Liver (tissue), 9 donors: ENCODE results near the gene MASP2. TPM values are rescaled to one million over a fixed set of nuclear protein-coding genes. Genes with fewer than 3 reads are reported as not detected.
"Not testable (repeated sequence)": the region's sequence is repeated elsewhere in the genome, so short reads cannot be mapped to it uniquely, and the experiment has no call there.

Experiments used
- DNase-seq: peaks from one replicate; pipeline ENCODE4 v3.0.0-alpha.2; 2017; ENCODE audit warnings: low spot score
- H3K27ac ChIP-seq, 2 donors: one replicate each; pipeline ENCODE4 v1.7.0; 2013; ENCODE audit warnings: inconsistent platforms in 2 of 2, low read length in 2 of 2, control low read depth in 1 of 2, low read depth in 1 of 2, mild to moderate bottlenecking in 1 of 2
- H3K27me3 ChIP-seq, 4 donors: one replicate each; pipeline versions ENCODE4 v1.6.1 to v1.7.0; 2013; ENCODE audit warnings: low read length in 3 of 4, inconsistent platforms in 1 of 4, mild to moderate bottlenecking in 1 of 4, moderate library complexity in 1 of 4; ENCODE audit not compliant: control insufficient read depth in 4 of 4, insufficient read depth in 4 of 4
- H3K36me3 ChIP-seq, 4 donors: one replicate each; pipeline versions ENCODE4 v1.6.1 to v1.7.0; 2013; ENCODE audit warnings: low read length in 3 of 4, mild to moderate bottlenecking in 3 of 4, low read depth in 1 of 4, moderate library complexity in 1 of 4; ENCODE audit not compliant: control insufficient read depth in 4 of 4, insufficient read depth in 3 of 4
- H3K4me1 ChIP-seq, 4 donors: one replicate each; pipeline versions ENCODE4 v1.6.1 to v1.7.0; 2013; ENCODE audit warnings: low read length in 3 of 4, mild to moderate bottlenecking in 3 of 4, moderate library complexity in 1 of 4; ENCODE audit not compliant: control insufficient read depth in 4 of 4, insufficient read depth in 4 of 4
- H3K4me3 ChIP-seq, 3 donors: one replicate each; pipeline versions ENCODE4 v1.6.1 to v1.7.0; 2013; ENCODE audit warnings: low read length in 3 of 3, control low read depth in 1 of 3, low read depth in 1 of 3, mild to moderate bottlenecking in 1 of 3
- H3K9ac ChIP-seq, 2 donors: one replicate each; pipeline ENCODE4 v1.7.0; 2013; ENCODE audit warnings: low read length in 2 of 2, mild to moderate bottlenecking in 2 of 2, moderate library complexity in 2 of 2, control low read depth in 1 of 2, low read depth in 1 of 2
- H3K9me3 ChIP-seq, 4 donors: one replicate each; pipeline versions ENCODE4 v1.6.1 to v1.7.0; 2013; ENCODE audit warnings: low read length in 3 of 4; ENCODE audit not compliant: control insufficient read depth in 4 of 4
- ATF3 ChIP-seq: IDR thresholded peaks from 2 replicates; pipeline ENCODE4 v1.6.1; 2016; ENCODE audit warnings: antibody characterized with exemption
- CTCF ChIP-seq: fragments of 150-350 bp; IDR thresholded peaks from 2 replicates; pipeline ENCODE4 v1.5.1; 2017; ENCODE audit warnings: improper control_type of control experiment, low read depth, low read length; ENCODE audit not compliant: missing input control
- EGR1 ChIP-seq, 2 donors: IDR thresholded peaks; 2 replicates each; pipeline ENCODE4 v1.6.1; 2016 to 2018; ENCODE audit warnings: antibody characterized with exemption in 2 of 2, low read depth in 2 of 2
- FOXA1 ChIP-seq: IDR thresholded peaks from 2 replicates; pipeline ENCODE4 v1.6.1; 2016; ENCODE audit warnings: antibody characterized with exemption
- FOXA2 ChIP-seq: IDR thresholded peaks from 2 replicates; pipeline ENCODE4 v1.6.1; 2016; ENCODE audit warnings: antibody characterized with exemption
- GABPA ChIP-seq, 2 donors: IDR thresholded peaks in 1 of 2; conservative IDR thresholded peaks in 1 of 2; 2 replicates each; pipeline ENCODE4 v1.6.1; 2016; ENCODE audit warnings: antibody characterized with exemption in 2 of 2, mild to moderate bottlenecking in 1 of 2, moderate library complexity in 1 of 2
- HNF4A ChIP-seq, 2 donors: conservative IDR thresholded peaks; 2 replicates each; pipeline ENCODE4 v1.6.1; 2016; ENCODE audit warnings: antibody characterized with exemption in 2 of 2, mild to moderate bottlenecking in 2 of 2
- HNF4G ChIP-seq: IDR thresholded peaks from 2 replicates; pipeline ENCODE4 v1.6.1; 2016; ENCODE audit warnings: antibody characterized with exemption
- JUND ChIP-seq, 2 donors: IDR thresholded peaks; 2 replicates each; pipeline ENCODE4 v1.6.1; 2016; ENCODE audit warnings: antibody characterized with exemption in 2 of 2
- MAX ChIP-seq: IDR thresholded peaks from 2 replicates; pipeline ENCODE4 v1.6.1; 2016; ENCODE audit warnings: antibody characterized with exemption
- NR2F2 ChIP-seq: IDR thresholded peaks from 2 replicates; pipeline ENCODE4 v1.6.1; 2016; ENCODE audit warnings: antibody characterized with exemption
- RAD21 ChIP-seq, 2 donors: IDR thresholded peaks; 2 replicates each; pipeline ENCODE4 v1.6.1; 2016; ENCODE audit warnings: antibody characterized with exemption in 2 of 2, mild to moderate bottlenecking in 2 of 2
- REST ChIP-seq: IDR thresholded peaks from 2 replicates; pipeline ENCODE4 v1.6.1; 2016; ENCODE audit warnings: antibody characterized with exemption, mild to moderate bottlenecking
- RXRA ChIP-seq, 2 donors: IDR thresholded peaks; 2 replicates each; pipeline ENCODE4 v1.6.1; 2017 to 2018; ENCODE audit warnings: antibody characterized with exemption in 2 of 2, mild to moderate bottlenecking in 1 of 2
- SP1 ChIP-seq: IDR thresholded peaks from 2 replicates; pipeline ENCODE4 v1.6.1; 2018; ENCODE audit warnings: antibody characterized with exemption, mild to moderate bottlenecking
- TAF1 ChIP-seq: conservative IDR thresholded peaks from 2 replicates; pipeline ENCODE4 v1.6.1; 2016; ENCODE audit warnings: antibody characterized with exemption, mild to moderate bottlenecking
- YY1 ChIP-seq: IDR thresholded peaks from 2 replicates; pipeline ENCODE4 v1.6.1; 2016; ENCODE audit warnings: antibody characterized with exemption, mild to moderate bottlenecking
- ZBTB33 ChIP-seq: IDR thresholded peaks from 2 replicates; pipeline ENCODE4 v1.6.1; 2016; ENCODE audit warnings: antibody characterized with exemption
- WGBS: extraction: QIAGEN DNeasy Blood & Tissue Kit; methylation state at CpG from one replicate; pipeline ENCODE4 v1.1.7; 2013; 5-methylcytosine and 5-hydroxymethylcytosine counted together
- polyA plus RNA-seq, 2 donors: library from polyadenylated mRNA; stranded (reverse) in 1 of 2; unstranded in 1 of 2; fragments of 200-250 nt in 1 of 2; fragments of >200 nt in 1 of 2; fragmentation: Nextera tagmentation in 1 of 2; extraction: Ambion mirVana in 1 of 2; gene quantifications; one replicate each; pipeline versions ENCODE4 v1.2.1 to v1.2.3, GENCODE V29; 2013 to 2015
- total RNA-seq, 2 donors: library from RNA; depleted of rRNA; stranded (reverse); fragments of >200 nt; gene quantifications; one replicate each; pipeline ENCODE4 v1.2.3, GENCODE V29; 2014
- donor health status: healthy.
- donor health status: healthy.
- donor health status: healthy.
- donor health status: healthy.
- donor health status: healthy.

Gene MASP2
- total and polyA plus RNA-seq, 4 donors = 30.0 to 530 (median 213) TPM

- peaks cover 12 to 67% (median 36%) of the 10 kb centered on the region in 4 donors for H3K36me3 ChIP-seq
- H3K9ac ChIP-seq = no peak overlapping the region
- TF ChIP-seq GABPA (IDR thresholded peaks at IDR 0.05 in 1 of 2, conservative IDR thresholded peaks at IDR 0.05 in 1 of 2) = no peak
- peaks cover 2 to 10% (median 8%) of the 10 kb centered on the region in 4 donors for H3K4me1 ChIP-seq
- DNase-seq = no peak
- H3K27ac ChIP-seq = no peak overlapping the region
- H3K9me3 ChIP-seq = no peaks in the 10 kb centered on the region
- H3K27me3 ChIP-seq = no peaks in the 10 kb centered on the region
- no peak overlapping the region for H3K4me3 ChIP-seq
These were observed 6.0 kb downstream of the MASP2 start for GRCh38 chr1:11041048-11041447.

- 95% methylated on average over 7 of the region's 7 CpGs for WGBS
- H3K4me3 ChIP-seq, DNase-seq, H3K9ac ChIP-seq, H3K4me1 ChIP-seq, H3K9me3 ChIP-seq, H3K27ac ChIP-seq, H3K27me3 ChIP-seq: not testable (repeated sequence)
- H3K36me3 ChIP-seq = peaks cover 8 to 73% (median 42%) of the 10 kb centered on the region in 4 donors
These were observed 7.0 kb downstream of the MASP2 start for GRCh38 chr1:11040105-11040429.

- WGBS = 86% methylated on average over 2 of the region's 2 CpGs
- H3K4me1 ChIP-seq = no peaks in the 10 kb centered on the region
- H3K27me3 ChIP-seq = no peaks in the 10 kb centered on the region
These were observed 7.5 kb downstream of the MASP2 start for GRCh38 chr1:11039351-11040104.

More at GRCh38 chr1:11039351-11040104, 7.5 kb downstream of the MASP2 start:
- H3K9ac ChIP-seq = no peak overlapping the region
- H3K4me3 ChIP-seq = no peak overlapping the region
- TF ChIP-seq ZBTB33 (no peak), ATF3 (no peak), HNF4G (no peak), SP1 (no peak), YY1 (no peak), CTCF (no peak), FOXA2 (no peak), GABPA (IDR thresholded peaks at IDR 0.05 in 1 of 2, conservative IDR thresholded peaks at IDR 0.05 in 1 of 2) (no peak), NR2F2 (no peak), MAX (no peak), RXRA (IDR thresholded peaks at IDR 0.05) (no peak), RAD21 (IDR thresholded peaks at IDR 0.05) (no peak), EGR1 (IDR thresholded peaks at IDR 0.05; ENCODE audit: low read depth in 2 of 2) (no peak), REST (no peak), FOXA1 (no peak), JUND (IDR thresholded peaks at IDR 0.05) (no peak), TAF1 (no peak), HNF4A (conservative IDR thresholded peaks at IDR 0.05) (no peak)
- DNase-seq = no peak
- H3K9me3 ChIP-seq = no peaks in the 10 kb centered on the region
- peaks cover 6 to 76% (median 43%) of the 10 kb centered on the region in 4 donors for H3K36me3 ChIP-seq
- H3K27ac ChIP-seq = no peak overlapping the region
